K562 (cell line): ENCODE results near the gene SHISA3. TPM values are rescaled to one million over a fixed set of nuclear protein-coding genes. Genes with fewer than 3 reads are reported as not detected.

Experiments used
- ATAC-seq: fragments of 200-7000 bp; cut with Tn5 transposase; 3 replicates; pipeline ENCODE4 v1.9.1; 2020; ENCODE audit warnings: moderate library complexity
- BruUV-seq: library from RNA; stranded (reverse); fragments of 400-500 nt; replicated peaks from 2 replicates; lab custom pipeline; 2021; lab: Mats Ljungman, UMichigan
- CTCF ChIA-PET: fragments of 300-600 bp; formaldehyde crosslinking; extraction: SDS; loops from one replicate; lab custom pipeline; 2021; ENCODE audit warnings: low intra/inter-chr PET ratio; lab: Yijun Ruan, JAX
- POLR2A ChIA-PET: fragments of 300-600, 350-650 bp; sonication (Branson Sonifier 250); formaldehyde crosslinking; extraction: SDS; loops from one replicate; lab custom pipeline; 2021; ENCODE audit warnings: antibody characterized with exemption, inconsistent platforms; lab: Yijun Ruan, JAX
- DNase-seq, 4 experiments: peaks; one replicate each; pipeline versions ENCODE4 v3.0.0 to v3.0.0-alpha.2; 2011 to 2018; ENCODE audit warnings: low spot score in 3 of 4, mixed read lengths in 3 of 4; ENCODE audit errors: extremely low read depth in 1 of 4
- FAIRE-seq: peaks from 2 replicates; lab custom pipeline; 2011; peaks lifted over from hg19 to GRCh38; lab: Jason Lieb, UNC
- H2AFZ ChIP-seq: 2 replicates; pipeline ENCODE4 v1.6.0; 2011; ENCODE audit warnings: low read depth, low read length, control low read depth, inconsistent platforms
- H3K27ac ChIP-seq: fragments of 200-600 bp; 3 replicates; pipeline ENCODE4 v1.8.0; 2011; ENCODE audit warnings: low read depth, mild to moderate bottlenecking, control low read depth, inconsistent platforms, low read length, moderate library complexity, mixed read lengths; ENCODE audit errors: extremely low read depth
- H3K27me3 ChIP-seq, 2 experiments: fragments of 300-600 bp in 1 of 2; 2 replicates in 1 of 2; 3 replicates in 1 of 2; pipeline versions ENCODE4 v1.6.0 to v1.8.0; 2011; ENCODE audit warnings: inconsistent platforms in 2 of 2, low read length in 2 of 2, mild to moderate bottlenecking in 1 of 2, mixed read lengths in 1 of 2, moderate library complexity in 1 of 2; ENCODE audit not compliant: control insufficient read depth in 2 of 2, insufficient read depth in 2 of 2
- H3K36me3 ChIP-seq: fragments of 300-600 bp; 3 replicates; pipeline ENCODE4 v1.8.0; 2011; ENCODE audit warnings: mild to moderate bottlenecking, low read length, inconsistent platforms; ENCODE audit not compliant: control insufficient read depth, insufficient read depth
- H3K4me1 ChIP-seq, 2 experiments: fragments of 200-600 bp in 1 of 2; replicated peaks in 1 of 2; 2 replicates in 1 of 2; 3 replicates in 1 of 2; pipeline versions ENCODE4 v1.5.1 to v1.8.0; 2011; ENCODE audit warnings: inconsistent platforms in 2 of 2, low read length in 2 of 2, mild to moderate bottlenecking in 1 of 2, mixed read lengths in 1 of 2, moderate library complexity in 1 of 2; ENCODE audit not compliant: control insufficient read depth in 2 of 2, insufficient read depth in 2 of 2
- H3K4me2 ChIP-seq: 2 replicates; pipeline ENCODE4 v1.6.1; 2011; ENCODE audit warnings: low read length, control low read depth, inconsistent platforms, mixed read lengths; ENCODE audit not compliant: insufficient read depth
- H3K4me3 ChIP-seq: fragments of 200-600 bp; sonication (generic), shearing (Covaris generic); 2 replicates; pipeline ENCODE4 v1.5.1; 2016; ENCODE audit warnings: control low read depth, inconsistent platforms
- H3K79me2 ChIP-seq: fragments of 200-600 bp; 3 replicates; pipeline ENCODE4 v1.8.0; 2011; ENCODE audit warnings: low read length, inconsistent platforms; ENCODE audit not compliant: control insufficient read depth, insufficient read depth
- H3K9ac ChIP-seq, 2 experiments: 2 replicates each; pipeline versions ENCODE4 v1.6.0 to v1.6.1; 2011; ENCODE audit warnings: low read depth in 2 of 2, low read length in 2 of 2, control low read depth in 1 of 2, inconsistent platforms in 1 of 2, mild to moderate bottlenecking in 1 of 2, mixed read lengths in 1 of 2; ENCODE audit not compliant: insufficient read depth in 1 of 2
- H3K9me1 ChIP-seq: one replicate; pipeline ENCODE4 v1.6.0; 2011; ENCODE audit warnings: inconsistent platforms, mild to moderate bottlenecking, low read length, moderate library complexity; ENCODE audit not compliant: control insufficient read depth, insufficient read depth
- H3K9me3 ChIP-seq: replicated peaks from 2 replicates; pipeline ENCODE4 v1.5.1; 2011; ENCODE audit warnings: low read depth, low read length, inconsistent platforms; ENCODE audit not compliant: control insufficient read depth, insufficient read depth
- H4K20me1 ChIP-seq: replicated peaks from 2 replicates; pipeline ENCODE4 v1.6.1; 2011; ENCODE audit warnings: low read length, inconsistent platforms, mixed read lengths; ENCODE audit not compliant: control insufficient read depth, insufficient read depth
- CCNT2 ChIP-seq: IDR thresholded peaks from 2 replicates; pipeline ENCODE4 v1.6.1; 2011; ENCODE audit warnings: borderline replicate concordance, low read depth, mild to moderate bottlenecking, moderate library complexity, mixed read lengths, low read length; ENCODE audit not compliant: insufficient read length; ENCODE audit errors: extremely low read depth
- CHD2 ChIP-seq: IDR thresholded peaks from 2 replicates; pipeline ENCODE4 v1.6.1; 2011; ENCODE audit warnings: low read depth, low read length
- MEF2A ChIP-seq: IDR thresholded peaks from 2 replicates; pipeline ENCODE4 v1.6.1; 2011; ENCODE audit warnings: low read depth, mild to moderate bottlenecking, low read length, moderate library complexity; ENCODE audit not compliant: control insufficient read depth
- MLX ChIP-seq, 2 experiments: fragments of 450-650 bp in 1 of 2; sonication (generic) in 1 of 2; formaldehyde crosslinking; conservative IDR thresholded peaks; 2 replicates each; pipeline versions ENCODE4 v1.4.0 to v1.8.1; 2020 to 2022; ENCODE audit warnings: mild to moderate bottlenecking in 1 of 2, missing genetic modification reagents in 1 of 2
- NFXL1 ChIP-seq: fragments of 450-650 bp; formaldehyde crosslinking; IDR thresholded peaks from 2 replicates; pipeline ENCODE4 v1.4.0; 2021; ENCODE audit warnings: mild to moderate bottlenecking
- RNF219 ChIP-seq: fragments of 250-450 bp; sonication (Bioruptor Pico); IDR thresholded peaks from 2 replicates; pipeline ENCODE4 v1.5.0; 2022; ENCODE audit warnings: mild to moderate bottlenecking
- SMAD4 ChIP-seq: fragments of 250-450 bp; sonication (Bioruptor Pico); conservative IDR thresholded peaks from 2 replicates; pipeline ENCODE4 v1.8.0; 2021; ENCODE audit warnings: inconsistent platforms, mild to moderate bottlenecking, moderate library complexity
- ZC3H11A ChIP-seq: IDR thresholded peaks from 2 replicates; pipeline ENCODE4 v1.6.1; 2012; ENCODE audit warnings: low read depth, low read length, improper control_type of control experiment
- ZNF717 ChIP-seq: fragments of 250-450 bp; sonication (Bioruptor Pico); IDR thresholded peaks from 2 replicates; pipeline ENCODE4 v1.5.0; 2021
- ZNF77 ChIP-seq: fragments of 250-450 bp; sonication (Bioruptor Pico); IDR thresholded peaks from 2 replicates; pipeline ENCODE4 v1.5.0; 2020
- WGBS: fragments of 100-300 bp; shearing (Covaris generic); methylation state at CpG from one replicate; pipeline ENCODE4 v1.1.6; 2016; ENCODE audit warnings: low coverage, mixed read lengths; ENCODE audit not compliant: insufficient coverage; ENCODE audit errors: missing lambda C conversion rate; 5-methylcytosine and 5-hydroxymethylcytosine counted together
- in situ Hi-C: fragments of 300-500 bp; cut with MboI; formaldehyde crosslinking; loops from 4 replicates; pipeline ENCODE4 v1.15.0; 2018; ENCODE audit warnings: inconsistent platforms, mixed read lengths
- intact Hi-C: fragments of 100-400 bp; cut with micrococcal nuclease; formaldehyde crosslinking; loops from 2 replicates; pipeline ENCODE4 v1.14.2; 2022
- polyA plus RNA-seq, 8 experiments: library from polyadenylated mRNA; depleted of rRNA in 4 of 8; stranded (reverse) in 5 of 8; unstranded in 3 of 8; fragments of >200 nt; fragmentation: Nextera tagmentation in 2 of 8; fragmentation: Illumina TruSeq in 1 of 8; extraction: Ambion mirVana in 2 of 8; extraction: Trizol in 1 of 8; gene quantifications; 2 replicates each; pipeline versions ENCODE4 v1.2.1 to v1.2.3, GENCODE V29; 2011 to 2014; ENCODE audit warnings: inconsistent platforms in 1 of 8, missing spikeins in 1 of 8
- total RNA-seq, 7 experiments: library from RNA; depleted of rRNA in 6 of 7; stranded (reverse); fragments of >200 nt in 6 of 7; fragmentation: Illumina TruSeq in 2 of 7; extraction: Trizol in 2 of 7; gene quantifications; 2 replicates each; pipeline versions ENCODE4 v1.2.1 to v1.2.3, GENCODE V29; 2011 to 2021; ENCODE audit warnings: low replicate concordance in 1 of 7
- TF ChIP-seq, protein P1 (sequence below): sonication (generic); formaldehyde crosslinking; IDR thresholded peaks from 2 replicates; pipeline ENCODE4 v1.8.1; 2023; ENCODE audit warnings: mild to moderate bottlenecking, missing genetic modification reagents
- TF ChIP-seq, protein P2 (sequence below): IDR thresholded peaks from 3 replicates; pipeline ENCODE4 v1.6.1; 2011; ENCODE audit warnings: borderline replicate concordance, mild to moderate bottlenecking, moderate library complexity; ENCODE audit not compliant: insufficient read length; ENCODE audit errors: extremely low read depth

SHISA3 gene
- total and polyA plus RNA-seq, 9 of the 15 experiments (the other 6 are each of a cell fraction or from before 2014, with no cell fraction given), result not detected

DNA sequence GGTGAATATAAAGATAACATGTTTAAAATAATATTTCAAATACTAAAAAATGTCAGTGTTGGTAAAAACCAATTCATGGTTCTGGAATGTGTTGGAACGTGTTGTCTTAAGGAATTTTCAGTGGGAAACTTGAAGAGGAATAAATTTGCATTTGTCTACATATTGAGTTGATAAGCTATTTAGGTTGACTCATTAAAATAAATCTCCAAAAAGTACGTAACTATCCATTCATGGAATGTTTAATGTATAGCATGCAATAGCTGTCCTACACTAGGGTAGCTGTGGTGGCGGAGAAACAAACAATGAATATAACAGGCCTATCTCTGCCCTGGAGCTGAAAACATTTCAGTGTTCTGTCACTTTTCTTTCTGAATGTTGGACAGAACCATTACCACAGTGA is 20.3 kb downstream of the SHISA3 start (continued):
- no peak for TF ChIP-seq MEF2A
- no peak for TF ChIP-seq SMAD4
- TF ChIP-seq, all 486 proteins: peak for 0

DNA sequence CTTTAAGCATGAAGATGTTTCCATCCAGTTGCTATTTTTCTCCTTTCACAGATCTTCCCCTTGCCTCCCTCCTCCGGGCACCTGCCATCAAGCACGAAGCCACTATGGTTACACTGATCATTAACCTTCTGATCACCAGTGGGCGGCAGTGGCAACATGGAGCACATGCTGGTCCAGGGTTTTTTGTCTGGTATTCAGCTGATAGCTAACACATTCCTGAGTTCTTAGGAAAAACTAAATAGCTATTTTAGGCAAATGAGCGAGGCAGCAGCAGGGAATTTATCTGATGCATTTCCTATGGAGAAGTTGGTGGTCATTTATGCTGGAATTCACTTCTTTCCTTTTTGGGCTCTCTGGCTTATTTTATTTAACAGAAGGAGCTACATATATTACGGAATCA is 22.9 kb downstream of the SHISA3 start:
- no peak overlapping the region for H3K4me2 ChIP-seq
- no peak overlapping the region for H2AFZ ChIP-seq
- intact Hi-C loops (no loop called here), in situ Hi-C loops (no loop called here)
- ATAC-seq, result no peak
- H3K36me3 ChIP-seq, result no peaks in the 10 kb centered on the region
- H4K20me1 ChIP-seq, result no peaks in the 10 kb centered on the region
- POLR2A ChIA-PET, result no interaction called here
- TF ChIP-seq RNF219 (no peak), MLX (CRISPR knock-in tag; conservative IDR thresholded peaks at IDR 0.05) (no peak), ZC3H11A (no peak), ZNF77 (no peak), CHD2 (no peak), CCNT2 (no peak), NFXL1 (no peak), ZNF717 (CRISPR knock-in tag) (no peak)
- TF ChIP-seq, protein P1, sequence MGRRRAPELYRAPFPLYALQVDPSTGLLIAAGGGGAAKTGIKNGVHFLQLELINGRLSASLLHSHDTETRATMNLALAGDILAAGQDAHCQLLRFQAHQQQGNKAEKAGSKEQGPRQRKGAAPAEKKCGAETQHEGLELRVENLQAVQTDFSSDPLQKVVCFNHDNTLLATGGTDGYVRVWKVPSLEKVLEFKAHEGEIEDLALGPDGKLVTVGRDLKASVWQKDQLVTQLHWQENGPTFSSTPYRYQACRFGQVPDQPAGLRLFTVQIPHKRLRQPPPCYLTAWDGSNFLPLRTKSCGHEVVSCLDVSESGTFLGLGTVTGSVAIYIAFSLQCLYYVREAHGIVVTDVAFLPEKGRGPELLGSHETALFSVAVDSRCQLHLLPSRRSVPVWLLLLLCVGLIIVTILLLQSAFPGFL (CRISPR knock-in tag), result no peak
- TF ChIP-seq, protein P2, sequence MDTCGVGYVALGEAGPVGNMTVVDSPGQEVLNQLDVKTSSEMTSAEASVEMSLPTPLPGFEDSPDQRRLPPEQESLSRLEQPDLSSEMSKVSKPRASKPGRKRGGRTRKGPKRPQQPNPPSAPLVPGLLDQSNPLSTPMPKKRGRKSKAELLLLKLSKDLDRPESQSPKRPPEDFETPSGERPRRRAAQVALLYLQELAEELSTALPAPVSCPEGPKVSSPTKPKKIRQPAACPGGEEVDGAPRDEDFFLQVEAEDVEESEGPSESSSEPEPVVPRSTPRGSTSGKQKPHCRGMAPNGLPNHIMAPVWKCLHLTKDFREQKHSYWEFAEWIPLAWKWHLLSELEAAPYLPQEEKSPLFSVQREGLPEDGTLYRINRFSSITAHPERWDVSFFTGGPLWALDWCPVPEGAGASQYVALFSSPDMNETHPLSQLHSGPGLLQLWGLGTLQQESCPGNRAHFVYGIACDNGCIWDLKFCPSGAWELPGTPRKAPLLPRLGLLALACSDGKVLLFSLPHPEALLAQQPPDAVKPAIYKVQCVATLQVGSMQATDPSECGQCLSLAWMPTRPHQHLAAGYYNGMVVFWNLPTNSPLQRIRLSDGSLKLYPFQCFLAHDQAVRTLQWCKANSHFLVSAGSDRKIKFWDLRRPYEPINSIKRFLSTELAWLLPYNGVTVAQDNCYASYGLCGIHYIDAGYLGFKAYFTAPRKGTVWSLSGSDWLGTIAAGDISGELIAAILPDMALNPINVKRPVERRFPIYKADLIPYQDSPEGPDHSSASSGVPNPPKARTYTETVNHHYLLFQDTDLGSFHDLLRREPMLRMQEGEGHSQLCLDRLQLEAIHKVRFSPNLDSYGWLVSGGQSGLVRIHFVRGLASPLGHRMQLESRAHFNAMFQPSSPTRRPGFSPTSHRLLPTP, result no peak
- no peak overlapping the region for H3K27ac ChIP-seq
- CTCF ChIA-PET, result no interaction called here
- no peak for FAIRE-seq
- H3K79me2 ChIP-seq, result no peaks in the 10 kb centered on the region
- BruUV-seq, result no TSS peak
- no peak overlapping the region for H3K9ac ChIP-seq
- H3K4me3 ChIP-seq, result no peak overlapping the region
- H3K9me3 ChIP-seq, result no peaks in the 10 kb centered on the region
- DNase-seq, result no peak
- no peaks in the 10 kb centered on the region for H3K9me1 ChIP-seq
- 0% methylated on average over 5 of the region's 5 CpGs for WGBS
- no peaks in the 10 kb centered on the region for H3K4me1 ChIP-seq
- no peaks in the 10 kb centered on the region for H3K27me3 ChIP-seq
